Ishikawa (cell line): ENCODE data around the gene MAST2.

Experiments
- CREB1 ChIP-seq: IDR thresholded peaks from 2 replicates; pipeline ENCODE4 v1.6.1; 2012; ENCODE audit warnings: low read depth
- EP300 ChIP-seq: IDR thresholded peaks from 2 replicates; pipeline ENCODE4 v1.6.1; 2012; ENCODE audit warnings: borderline replicate concordance
- MAX ChIP-seq: IDR thresholded peaks from 2 replicates; pipeline ENCODE4 v1.6.1; 2012
- RAD21 ChIP-seq: IDR thresholded peaks from 2 replicates; pipeline ENCODE4 v1.6.1; 2012; ENCODE audit warnings: low read depth
- TCF12 ChIP-seq: IDR thresholded peaks from 2 replicates; pipeline ENCODE4 v1.6.1; 2012; ENCODE audit warnings: low read depth
- TEAD4 ChIP-seq: IDR thresholded peaks from 2 replicates; pipeline ENCODE4 v1.6.1; 2012
- USF1 ChIP-seq: IDR thresholded peaks from 2 replicates; pipeline ENCODE4 v1.6.1; 2012
- YY1 ChIP-seq: IDR thresholded peaks from 2 replicates; pipeline ENCODE4 v1.6.1; 2012; ENCODE audit warnings: low read depth
- ZBTB7A ChIP-seq: IDR thresholded peaks from 2 replicates; pipeline ENCODE4 v1.6.1; 2012; ENCODE audit warnings: low read depth

- TF ChIP-seq USF1 (no peak), MAX (no peak), CREB1 (no peak), RAD21 (no peak), TEAD4 (no peak), EP300 (no peak), ZBTB7A (no peak), YY1 (no peak), TCF12 (no peak)
Measured at GRCh38 chr1:45953934-45954847, 150.8 kb downstream of the MAST2 start.
